ENCODE measurements around the gene CARS2.

CARS2 gene

GRCh38 chr13:110597041-110597689 is 108.8 kb downstream of the CARS2 start:
- peak overlapping the region in 2 of 11 experiments; percentile 13 to 19; a peak in 2 of 22 replicates for H3K27ac ChIP-seq
- H3K36me3 ChIP-seq, result no peaks in the 10 kb centered on the region
- H3K4me1 ChIP-seq, result peaks cover 12 to 32% (median 27%) of the 10 kb centered on the region in 10 experiments
- H3K4me2 ChIP-seq, result peak overlapping the region in 9 of 11 experiments; percentile 16 to 69 (median 60); a peak in 16 of 22 replicates
- no peaks in the 10 kb centered on the region for H3K9me3 ChIP-seq (replicated peaks in 1 of 11)
- no peaks in the 10 kb centered on the region for H4K20me1 ChIP-seq
- TF ChIP-seq Cebpa-rat (IDR thresholded peaks at IDR 0.05), result no peak
- no peak overlapping the region for H3K4me3 ChIP-seq
- H3K9ac ChIP-seq, result peak overlapping the region in 2 of 11 experiments; percentile 9 to 19; a peak in 1 of 22 replicates
- H3K27me3 ChIP-seq, result no peaks in the 10 kb centered on the region

DNA sequence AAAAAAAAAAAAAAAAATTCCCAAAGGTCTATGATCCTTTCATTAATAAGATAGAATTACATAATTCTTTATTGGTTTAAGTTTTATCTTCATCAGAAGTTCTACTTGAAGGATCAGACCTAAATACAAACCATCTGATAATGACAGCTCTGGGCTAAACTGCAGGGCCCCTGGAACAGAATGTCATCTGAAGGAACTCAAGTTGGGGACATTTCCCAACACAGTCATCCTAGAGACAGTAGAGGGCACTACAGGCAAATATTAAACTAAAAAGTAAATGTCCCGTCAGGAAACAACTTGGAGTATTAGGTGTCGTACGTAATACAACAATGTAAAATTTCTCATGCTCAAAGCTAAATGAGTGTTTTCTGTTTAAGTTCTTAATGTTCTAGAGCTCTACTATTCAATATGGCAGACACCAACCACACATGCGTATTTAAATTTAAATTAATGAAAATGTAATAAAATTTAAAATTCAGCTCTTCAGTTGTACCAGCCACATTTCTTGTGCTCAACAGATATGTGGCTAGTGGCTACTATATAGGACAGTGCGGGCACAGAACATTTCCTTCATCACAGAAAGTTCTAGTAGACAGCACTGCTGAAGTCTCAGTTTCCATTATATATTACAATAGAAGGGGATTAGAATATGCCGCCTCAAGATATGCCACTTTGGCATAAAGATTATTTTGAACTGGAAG is 112.3 kb downstream of the CARS2 start:
- no peaks in the 10 kb centered on the region for H3K9me3 ChIP-seq (replicated peaks in 1 of 11)
- H4K20me1 ChIP-seq, result no peaks in the 10 kb centered on the region
- TF ChIP-seq Cebpa-rat (IDR thresholded peaks at IDR 0.05), result no peak
- H3K36me3 ChIP-seq, result no peaks in the 10 kb centered on the region
- H3K4me1 ChIP-seq, result peaks cover 5 to 19% (median 15%) of the 10 kb centered on the region in 10 experiments
- no peak overlapping the region for H3K27ac ChIP-seq
- no peak overlapping the region for H3K4me3 ChIP-seq
- H3K27me3 ChIP-seq, result no peaks in the 10 kb centered on the region
- H3K4me2 ChIP-seq, result peak overlapping the region in 2 of 11 experiments; percentile 7 to 34; a peak in 1 of 22 replicates
- no peak overlapping the region for H3K9ac ChIP-seq

- Histone ChIP-seq H3K27ac (no peak overlapping the region), H3K9ac (no peak overlapping the region), H3K4me3 (no peak overlapping the region), H3K4me1 (peaks cover 0 to 10% (median 9%) of the 10 kb centered on the region in 10 experiments; a peak in 15 of 20 replicates), H3K9me3 (replicated peaks in 1 of 11) (no peaks in the 10 kb centered on the region), H3K36me3 (no peaks in the 10 kb centered on the region), H4K20me1 (no peaks in the 10 kb centered on the region), H3K27me3 (no peaks in the 10 kb centered on the region), H3K4me2 (no peak overlapping the region)
- TF ChIP-seq Cebpa-rat (IDR thresholded peaks at IDR 0.05), result no peak
These were observed 113.3 kb downstream of the CARS2 start for GRCh38 chr13:110592665-110593064.
